ENCODE results near the gene SH3PXD2B.

GRCh38 chr5:172417130-172417841 is 37.0 kb downstream of the SH3PXD2B start:
- no peak for TF ChIP-seq CTCF (IDR thresholded peaks at IDR 0.05)
- TF ChIP-seq POLR2A (IDR thresholded peaks at IDR 0.05): no peak
- TF ChIP-seq EP300 (IDR thresholded peaks at IDR 0.05): no peak

Data from upper lobe of left lung (tissue), 4 donors.